ENCODE data around the gene SNRPD2. TPM values are rescaled to one million over a fixed set of nuclear protein-coding genes. Genes with fewer than 3 reads are reported as not detected.

The SNRPD2 gene
- total RNA-seq, 1 donor from 2014 or later = 405 TPM

- Histone ChIP-seq H3K9me3 (ENCODE audit: low read depth) (no peaks in the 10 kb centered on the region), H3K27me3 (peaks cover 23% of the 10 kb centered on the region), H4K20me1 (ENCODE audit: low read depth) (peaks cover 4% of the 10 kb centered on the region), H3K79me2 (ENCODE audit: low read depth) (no peaks in the 10 kb centered on the region), H2AFZ (replicated peaks) (peak overlapping the region; percentile 1), H3K4me3 (no peak overlapping the region), H3F3A (ENCODE audit: low read depth) (peaks cover 34% of the 10 kb centered on the region), H3K36me3 (no peaks in the 10 kb centered on the region), H3K4me1 (peaks cover 5% of the 10 kb centered on the region), H3K9ac (no peak overlapping the region), H3K27ac (no peak overlapping the region), H3K4me2 (peak overlapping the region; percentile 67)
- TF ChIP-seq, protein P1, sequence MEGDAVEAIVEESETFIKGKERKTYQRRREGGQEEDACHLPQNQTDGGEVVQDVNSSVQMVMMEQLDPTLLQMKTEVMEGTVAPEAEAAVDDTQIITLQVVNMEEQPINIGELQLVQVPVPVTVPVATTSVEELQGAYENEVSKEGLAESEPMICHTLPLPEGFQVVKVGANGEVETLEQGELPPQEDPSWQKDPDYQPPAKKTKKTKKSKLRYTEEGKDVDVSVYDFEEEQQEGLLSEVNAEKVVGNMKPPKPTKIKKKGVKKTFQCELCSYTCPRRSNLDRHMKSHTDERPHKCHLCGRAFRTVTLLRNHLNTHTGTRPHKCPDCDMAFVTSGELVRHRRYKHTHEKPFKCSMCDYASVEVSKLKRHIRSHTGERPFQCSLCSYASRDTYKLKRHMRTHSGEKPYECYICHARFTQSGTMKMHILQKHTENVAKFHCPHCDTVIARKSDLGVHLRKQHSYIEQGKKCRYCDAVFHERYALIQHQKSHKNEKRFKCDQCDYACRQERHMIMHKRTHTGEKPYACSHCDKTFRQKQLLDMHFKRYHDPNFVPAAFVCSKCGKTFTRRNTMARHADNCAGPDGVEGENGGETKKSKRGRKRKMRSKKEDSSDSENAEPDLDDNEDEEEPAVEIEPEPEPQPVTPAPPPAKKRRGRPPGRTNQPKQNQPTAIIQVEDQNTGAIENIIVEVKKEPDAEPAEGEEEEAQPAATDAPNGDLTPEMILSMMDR (IDR thresholded peaks at IDR 0.05) = no peak
- TF ChIP-seq EZH2phosphoT487 (IDR thresholded peaks at IDR 0.05) = no peak
- TF ChIP-seq EZH2 (IDR thresholded peaks at IDR 0.05) = no peak
- Mint-ChIP-seq H3K4me3 (peak overlapping the region; percentile 87), H3K4me1 (peaks cover 34% of the 10 kb centered on the region), H3K9me3 (peaks cover 2% of the 10 kb centered on the region), H3K36me3 (no peaks in the 10 kb centered on the region), H3K27me3 (ENCODE audit: insufficient read depth, low read depth) (peaks cover 14% of the 10 kb centered on the region), H3K27ac (peak overlapping the region; percentile 76)
- DNase-seq (ENCODE audit: low spot score) = no peak
Observed at GRCh38 chr19:45646345-45646698, 45.4 kb downstream of the SNRPD2 start.

DNA sequence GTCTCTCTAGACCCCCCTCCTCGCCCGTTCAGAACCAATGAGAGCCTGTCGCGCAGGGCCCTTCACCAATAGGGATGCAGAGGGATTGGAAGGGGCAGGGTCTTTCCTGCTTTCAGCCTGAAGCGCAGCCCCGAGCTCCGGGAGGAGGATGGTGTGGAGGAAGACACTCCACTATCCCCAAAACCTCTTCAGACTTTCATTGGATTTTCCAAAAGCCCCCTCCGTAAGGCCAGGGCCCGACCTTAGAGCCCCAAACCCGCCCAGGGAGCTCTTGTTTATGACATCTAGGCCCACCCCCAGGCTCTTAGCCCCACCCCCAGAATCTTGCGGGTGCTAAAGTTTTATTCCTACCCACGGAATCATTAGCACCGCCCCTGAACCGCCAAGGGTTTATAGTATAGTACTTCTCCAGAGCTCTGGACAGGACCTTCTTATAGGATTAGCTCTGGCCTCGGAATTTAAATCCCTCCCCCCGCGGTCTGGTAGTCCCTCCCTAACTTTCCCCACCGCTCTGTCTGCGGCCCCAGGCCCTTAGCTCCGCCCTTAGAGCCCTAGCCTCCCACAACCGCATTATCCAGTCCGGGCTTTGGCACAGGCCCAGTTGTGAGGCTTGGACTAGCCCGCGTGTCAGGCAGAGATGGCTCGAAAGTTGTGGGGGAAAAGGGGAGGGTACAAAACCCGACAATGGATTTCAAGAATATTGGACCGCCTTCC lies 46.0 kb downstream of the SNRPD2 start:
- Histone ChIP-seq H4K20me1 (ENCODE audit: low read depth) (peaks cover 4% of the 10 kb centered on the region), H3K27me3 (peaks cover 23% of the 10 kb centered on the region), H3K4me3 (peak overlapping the region; percentile 42), H3K79me2 (ENCODE audit: low read depth) (no peaks in the 10 kb centered on the region), H3K36me3 (no peaks in the 10 kb centered on the region), H3K27ac (no peak overlapping the region), H3K9me3 (ENCODE audit: low read depth) (no peaks in the 10 kb centered on the region), H2AFZ (replicated peaks) (peak overlapping the region; percentile 1), H3K9ac (no peak overlapping the region), H3K4me2 (peak overlapping the region; percentile 67), H3K4me1 (peaks cover 5% of the 10 kb centered on the region), H3F3A (ENCODE audit: low read depth) (peaks cover 40% of the 10 kb centered on the region)
- H3K27ac Mint-ChIP-seq = peak overlapping the region; percentile 76
- peaks cover 39% of the 10 kb centered on the region for H3K4me1 Mint-ChIP-seq
- H3K9me3 Mint-ChIP-seq = peaks cover 2% of the 10 kb centered on the region
- TF ChIP-seq EZH2 (IDR thresholded peaks at IDR 0.05) (no peak), EZH2phosphoT487 (IDR thresholded peaks at IDR 0.05) (no peak)
- TF ChIP-seq, protein P1 (IDR thresholded peaks at IDR 0.05) = no peak
- no peaks in the 10 kb centered on the region for H3K36me3 Mint-ChIP-seq
- H3K27me3 Mint-ChIP-seq (ENCODE audit: insufficient read depth, low read depth) = peaks cover 20% of the 10 kb centered on the region
- peak; percentile 91 for DNase-seq (ENCODE audit: low spot score)
- H3K4me3 Mint-ChIP-seq = peak overlapping the region; percentile 87

- no peaks in the 10 kb centered on the region for H3K36me3 ChIP-seq
- peaks cover 5% of the 10 kb centered on the region for H3K4me1 ChIP-seq
- no peak overlapping the region for H3K9ac ChIP-seq
- peaks cover 46% of the 10 kb centered on the region for H3F3A ChIP-seq (ENCODE audit: low read depth)
- H4K20me1 ChIP-seq (ENCODE audit: low read depth) = peaks cover 4% of the 10 kb centered on the region
- peaks cover 23% of the 10 kb centered on the region for H3K27me3 ChIP-seq
- H3K27ac ChIP-seq = no peak overlapping the region
- DNase-seq (ENCODE audit: low spot score) = no peak
- peak overlapping the region; percentile 42 for H3K4me3 ChIP-seq
- Mint-ChIP-seq H3K4me3 (peak overlapping the region; percentile 88), H3K9me3 (peaks cover 2% of the 10 kb centered on the region), H3K27ac (no peak overlapping the region), H3K36me3 (no peaks in the 10 kb centered on the region), H3K27me3 (ENCODE audit: insufficient read depth, low read depth) (peaks cover 18% of the 10 kb centered on the region), H3K4me1 (peaks cover 41% of the 10 kb centered on the region)
- H3K9me3 ChIP-seq (ENCODE audit: low read depth) = no peaks in the 10 kb centered on the region
- TF ChIP-seq EZH2phosphoT487 (IDR thresholded peaks at IDR 0.05) = no peak
- no peak for TF ChIP-seq EZH2 (IDR thresholded peaks at IDR 0.05)
- TF ChIP-seq, protein P1 (IDR thresholded peaks at IDR 0.05) = no peak
- H3K79me2 ChIP-seq (ENCODE audit: low read depth) = no peaks in the 10 kb centered on the region
- H2AFZ ChIP-seq (replicated peaks) = no peak overlapping the region
- H3K4me2 ChIP-seq = peak overlapping the region; percentile 67
Observed at GRCh38 chr19:45645068-45645630, 46.6 kb downstream of the SNRPD2 start.

Measured in neural progenitor cell (in vitro differentiated cells).